GF-D8 (cell line): Measurements from ENCODE around the gene ATRN.

ENCODE experiments used
- DNase-seq: peaks from one replicate; lab custom pipeline; 2025; lab: John Stamatoyannopoulos, UW

ATRN gene

DNA sequence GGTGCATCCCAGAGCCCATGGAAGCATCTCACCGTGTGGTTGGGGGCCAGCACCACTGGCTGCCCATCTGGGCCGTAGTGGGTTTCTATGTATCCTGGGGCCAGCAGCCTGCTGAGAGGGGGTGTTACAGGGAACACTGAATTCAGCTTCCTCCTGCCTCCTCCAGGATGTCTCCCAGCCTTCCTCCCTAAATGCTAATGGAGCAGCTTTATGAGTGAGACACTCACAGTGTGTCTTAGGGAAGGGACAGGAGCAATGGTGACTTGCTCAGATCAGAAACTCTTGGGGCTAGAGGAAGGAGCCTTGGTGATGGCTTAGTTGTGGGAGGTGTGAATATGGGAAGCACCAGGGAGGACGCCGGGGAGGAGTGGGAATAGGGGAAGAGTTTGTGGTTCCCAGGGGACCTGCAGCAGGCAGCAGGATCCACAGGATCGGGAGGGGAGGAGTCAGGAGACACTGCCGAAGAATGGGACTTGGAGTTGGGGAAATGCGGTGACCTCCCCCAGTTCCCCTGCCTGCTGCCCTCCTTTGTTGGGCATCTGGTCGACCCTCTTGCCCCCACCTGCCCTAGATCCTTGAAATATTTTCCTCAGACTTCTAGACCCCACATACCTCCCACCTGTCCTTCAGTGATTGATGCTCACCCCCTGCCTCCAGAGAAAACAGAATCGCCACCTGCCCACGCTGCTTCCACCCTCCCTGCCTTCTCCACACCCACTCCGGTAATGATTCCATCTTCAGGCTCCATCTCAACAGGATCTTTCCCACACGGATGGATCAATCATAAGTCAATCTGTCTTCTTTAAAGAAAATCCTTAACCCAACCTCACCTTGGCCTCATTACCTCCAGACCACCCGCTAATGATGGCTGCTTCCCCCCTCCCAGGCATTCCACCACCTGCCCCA, 204.4 kb downstream of the ATRN start:
- DNase-seq: no peak

DNA sequence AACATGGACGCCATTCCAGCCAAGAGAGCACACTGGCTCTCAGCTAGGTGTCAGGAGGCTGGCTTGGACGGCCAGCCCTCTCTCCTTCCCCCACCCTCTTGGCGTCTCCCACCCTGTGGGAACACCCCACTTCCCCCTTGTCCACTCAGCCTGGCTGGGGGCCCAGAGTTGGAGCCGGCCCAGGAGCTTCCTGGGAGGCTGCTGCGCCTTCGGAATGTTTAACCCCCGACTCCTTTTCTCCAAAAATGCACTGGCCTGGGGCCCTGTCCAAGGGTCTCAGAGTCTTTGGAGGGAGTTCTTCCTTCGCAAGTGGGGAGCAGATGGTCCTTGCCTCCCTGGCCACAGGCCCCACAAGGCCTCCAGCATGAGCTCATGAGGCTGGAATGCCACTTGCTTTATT, 206.9 kb downstream of the ATRN start:
- DNase-seq: no peak

DNA sequence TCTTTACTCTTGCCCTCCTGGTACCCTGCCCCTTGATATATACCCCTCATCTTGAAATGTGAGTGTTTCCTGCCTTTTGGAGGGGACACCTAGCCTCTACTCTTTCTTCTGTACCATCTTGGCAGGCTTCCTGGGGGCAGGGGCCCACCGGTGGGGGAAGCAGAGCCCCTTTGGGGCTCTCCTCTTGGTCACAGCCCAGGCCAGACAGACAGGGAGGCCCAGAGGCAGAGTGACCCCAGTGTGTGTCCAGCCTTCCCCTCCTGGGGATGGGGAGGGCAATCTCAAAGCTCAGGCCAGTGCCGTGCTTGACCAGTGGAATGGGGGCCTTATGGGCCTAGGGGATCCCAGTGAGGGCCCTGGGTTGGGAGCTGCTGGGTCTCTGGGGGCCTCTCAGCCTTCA, 207.4 kb downstream of the ATRN start:
- no peak for DNase-seq

DNA sequence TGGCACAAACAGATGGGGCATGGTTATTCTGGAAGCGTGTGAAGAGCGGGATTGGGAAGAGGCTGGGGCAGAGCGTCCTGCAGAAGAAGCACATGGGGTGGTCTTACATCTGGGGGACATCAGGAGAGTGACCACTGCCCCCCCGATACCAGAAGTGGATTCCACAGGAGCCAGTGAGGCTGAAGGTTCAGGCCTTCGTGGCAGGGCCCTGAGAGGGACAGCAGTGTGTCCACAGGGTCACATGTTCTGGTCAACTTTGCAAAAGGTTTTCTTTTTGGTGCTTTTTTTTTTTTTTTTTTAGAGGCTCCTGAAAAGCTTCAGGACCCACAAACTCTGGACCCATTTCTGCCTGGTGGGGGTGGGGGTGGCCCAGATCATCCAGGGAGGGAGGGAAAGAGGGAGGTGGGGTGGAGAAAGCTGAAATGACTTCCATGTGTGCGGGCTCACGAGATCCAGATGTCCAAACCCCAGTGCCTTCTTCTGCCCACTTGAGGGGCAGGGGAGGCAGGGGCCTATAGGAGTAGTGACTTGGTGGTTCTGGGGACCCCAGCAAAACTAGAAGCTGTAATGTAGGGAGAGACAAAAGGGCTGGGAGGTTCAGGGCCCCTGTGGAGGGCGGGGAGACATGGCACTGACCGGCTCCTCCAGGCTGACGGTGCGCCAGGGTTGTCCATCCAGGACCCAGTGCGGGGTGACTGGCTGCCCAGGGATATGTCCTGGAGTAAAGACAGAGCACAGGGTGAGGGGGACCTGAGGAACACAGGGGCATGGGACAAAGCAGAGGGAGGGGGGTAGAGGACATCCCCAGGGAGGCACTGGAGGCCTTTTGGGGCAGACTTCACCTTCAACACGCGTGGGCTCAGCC, 208.3 kb downstream of the ATRN start:
- DNase-seq: no peak

DNA sequence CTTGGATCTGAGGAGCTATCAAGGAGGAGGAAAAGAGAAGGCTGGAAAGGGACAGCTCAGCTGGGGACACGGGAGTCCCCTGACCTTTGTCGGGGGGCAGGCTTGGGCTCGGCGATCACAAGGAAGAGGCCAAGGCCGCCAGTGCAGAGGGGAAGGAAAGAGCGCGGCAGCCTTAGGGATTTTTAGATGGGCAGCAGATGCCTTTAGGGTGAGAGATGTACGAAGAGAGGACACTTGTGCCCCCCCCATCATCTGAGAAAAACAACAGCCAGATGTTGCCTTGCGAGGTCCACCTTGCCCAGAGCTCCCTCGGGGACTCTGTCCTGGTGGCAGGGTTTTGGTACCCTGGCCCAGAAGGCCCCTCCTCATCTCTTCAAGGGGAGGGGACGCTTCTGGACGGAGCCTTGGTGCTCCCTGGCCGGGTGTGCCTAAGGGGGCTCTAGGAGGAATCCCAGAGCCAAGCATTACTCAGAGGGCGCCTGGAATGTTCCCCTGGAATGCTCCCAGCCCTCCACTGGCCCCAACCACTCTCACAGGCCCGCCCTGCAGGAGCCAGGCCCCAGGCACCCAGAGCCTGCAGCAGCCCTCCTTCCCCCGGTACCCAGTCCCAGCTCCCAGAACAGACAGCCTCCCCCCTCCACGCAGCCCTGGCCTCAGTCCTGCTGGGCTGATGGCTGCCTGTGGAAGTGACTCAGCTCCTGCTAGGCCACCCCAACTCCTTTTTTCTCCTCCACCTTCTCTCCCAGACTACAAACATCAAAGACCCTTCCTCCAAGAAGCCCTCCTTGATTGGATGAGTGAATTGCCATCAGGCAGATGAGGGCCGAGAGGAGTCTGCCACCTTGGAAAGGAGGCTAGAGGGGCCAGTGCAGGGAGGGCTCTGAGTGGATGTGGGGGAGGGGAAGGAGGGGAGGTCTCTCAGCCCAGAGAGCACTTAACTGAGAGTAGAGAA, 209.2 kb downstream of the ATRN start:
- DNase-seq: no peak

DNA sequence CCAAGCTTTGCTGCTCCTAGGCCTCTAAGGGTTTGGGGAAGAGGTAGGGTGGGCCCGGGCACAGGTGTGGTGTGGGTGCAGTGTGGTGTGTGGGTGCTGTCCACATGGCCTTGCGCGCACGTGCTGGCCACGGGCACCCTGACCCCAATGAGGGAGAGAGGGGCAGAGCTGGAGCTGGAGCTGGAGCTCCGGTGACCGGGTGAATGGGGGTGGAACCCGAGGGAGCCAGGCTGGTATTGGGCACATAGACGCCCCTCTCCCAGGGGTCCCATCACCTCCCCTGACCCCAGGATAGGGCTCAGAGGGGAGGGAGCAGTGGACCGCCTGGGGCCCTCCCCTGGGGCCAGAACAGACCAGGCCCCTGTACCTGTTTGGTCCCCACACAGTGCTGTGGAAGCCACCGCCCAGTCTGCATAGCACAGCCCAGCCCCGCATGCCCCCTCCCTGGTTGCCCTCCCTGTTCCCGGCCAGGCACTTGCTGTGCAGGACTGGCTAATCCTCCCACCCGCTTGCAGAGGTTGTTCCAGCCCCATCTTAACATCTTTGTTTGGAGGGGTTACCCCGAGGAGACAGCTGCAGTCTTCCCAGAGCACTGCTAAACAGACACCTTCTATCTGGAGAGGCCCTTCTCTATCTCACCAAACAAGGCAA, 210.0 kb downstream of the ATRN start:
- DNase-seq: no peak

DNA sequence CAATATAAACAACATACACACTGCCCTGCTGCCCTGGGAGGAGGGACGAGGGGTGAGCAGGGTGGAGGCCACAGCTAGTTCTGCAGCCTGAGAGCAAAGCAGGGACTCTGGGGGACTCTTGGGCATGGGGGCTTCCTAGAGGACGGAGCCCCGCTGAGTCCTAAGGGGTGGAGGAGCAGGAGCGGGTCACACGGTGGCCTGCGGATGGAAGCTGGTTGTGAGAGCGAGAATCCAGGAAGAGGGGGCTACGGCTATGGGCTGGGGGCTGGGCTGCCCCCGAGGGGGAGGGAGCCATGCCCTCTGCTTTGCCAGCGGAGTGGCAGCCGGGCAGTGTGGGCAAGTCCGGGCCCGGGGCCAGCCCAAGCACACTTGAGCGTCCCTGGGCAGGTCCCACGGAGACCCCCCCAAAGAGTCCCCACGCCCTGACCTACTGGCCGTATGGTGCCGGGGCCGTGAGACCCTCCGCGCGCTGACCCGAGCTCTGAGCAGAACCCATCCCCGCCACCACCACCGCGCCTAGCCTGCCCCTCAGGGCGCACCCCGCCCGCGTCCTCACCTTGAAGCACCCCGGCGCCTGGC, 210.6 kb downstream of the ATRN start:
- DNase-seq: no peak

DNA sequence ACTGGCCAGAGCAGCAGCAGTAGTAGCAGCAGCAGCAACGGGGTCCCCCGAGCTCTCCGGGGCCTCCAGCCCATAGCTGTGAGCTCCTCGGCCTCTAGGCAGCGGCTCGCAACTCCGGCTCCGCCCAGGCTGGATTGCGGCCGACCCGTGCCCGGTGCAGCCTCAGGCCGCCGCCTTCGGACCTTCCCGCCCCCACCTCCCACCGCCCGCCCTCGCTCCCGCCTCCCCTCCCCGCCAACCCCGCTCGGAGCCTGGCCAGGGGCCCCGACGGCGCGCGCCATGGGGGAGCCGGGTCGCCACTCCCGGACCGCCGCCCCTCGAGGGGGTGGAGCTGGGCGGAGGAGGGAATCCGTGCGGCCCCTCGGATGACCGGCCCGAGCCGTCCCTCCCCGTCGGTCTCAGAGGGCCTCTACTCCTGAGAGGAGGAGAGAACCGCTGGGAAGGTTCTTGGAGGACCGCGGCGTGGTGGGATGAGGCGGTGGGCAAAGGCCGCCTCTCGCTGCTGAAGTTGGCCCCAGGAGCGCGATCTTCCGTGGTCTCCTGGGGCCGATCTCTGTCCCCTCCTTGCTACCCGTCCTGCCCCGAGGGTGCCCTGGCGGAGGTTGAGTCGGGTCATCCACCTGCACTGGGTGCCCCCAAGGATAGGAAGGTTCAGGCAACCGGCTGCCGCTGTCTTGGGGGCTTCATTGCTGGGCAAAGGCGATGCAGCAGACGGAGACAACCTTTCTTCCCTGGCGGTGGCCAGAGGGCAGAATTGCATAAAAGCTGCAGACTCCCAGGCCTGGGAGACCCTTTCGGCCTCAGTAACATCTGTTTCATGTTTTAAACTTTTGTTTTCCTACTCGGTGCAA, 211.3 kb downstream of the ATRN start, which contains the start of gene ADAM33:
Gene ADAM33 (minus strand): TSS at position 80 of the 851 bp plus-strand sequence. CDS start 6 bp downstream, at position 74.
- DNase-seq: no peak

DNA sequence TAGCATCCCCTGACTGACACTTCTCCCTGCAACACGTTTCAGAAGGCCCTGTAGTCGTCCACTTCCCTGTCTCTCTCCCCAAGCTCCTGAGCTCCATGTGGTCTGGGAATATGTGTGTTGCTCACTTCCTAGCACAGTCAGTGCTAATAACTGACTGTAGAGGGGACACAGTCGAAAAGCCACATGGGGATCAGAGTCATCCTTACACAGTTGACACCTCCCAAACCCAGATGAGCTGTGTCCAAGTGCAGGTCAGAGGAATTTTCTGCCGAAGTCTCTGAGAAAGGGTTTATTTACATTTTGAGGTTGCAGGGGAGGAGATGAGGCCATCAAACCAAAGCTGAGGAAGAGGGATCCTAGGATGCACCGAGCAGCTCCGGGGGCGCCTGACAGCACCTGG, 214.5 kb downstream of the ATRN start:
- DNase-seq: no peak

DNA sequence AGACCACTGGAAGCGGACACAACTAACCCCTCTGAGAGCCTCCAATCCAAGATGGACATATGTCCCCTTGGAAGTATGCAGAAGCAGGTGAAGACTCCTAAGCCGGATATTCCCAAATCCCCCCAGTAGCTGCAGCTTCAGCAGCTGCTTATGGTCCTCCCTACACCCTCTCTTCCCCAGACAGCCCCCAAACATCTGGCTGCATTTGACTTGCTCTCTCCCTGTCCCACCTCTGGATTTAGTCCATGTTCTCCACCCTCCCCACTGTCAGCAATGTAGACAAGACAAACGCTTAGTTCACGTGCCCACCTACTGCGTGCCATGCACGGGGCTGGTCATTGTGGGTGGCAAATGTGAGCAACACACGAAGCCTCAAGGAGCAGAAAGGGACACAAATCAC, 215.6 kb downstream of the ATRN start:
- no peak for DNase-seq

DNA sequence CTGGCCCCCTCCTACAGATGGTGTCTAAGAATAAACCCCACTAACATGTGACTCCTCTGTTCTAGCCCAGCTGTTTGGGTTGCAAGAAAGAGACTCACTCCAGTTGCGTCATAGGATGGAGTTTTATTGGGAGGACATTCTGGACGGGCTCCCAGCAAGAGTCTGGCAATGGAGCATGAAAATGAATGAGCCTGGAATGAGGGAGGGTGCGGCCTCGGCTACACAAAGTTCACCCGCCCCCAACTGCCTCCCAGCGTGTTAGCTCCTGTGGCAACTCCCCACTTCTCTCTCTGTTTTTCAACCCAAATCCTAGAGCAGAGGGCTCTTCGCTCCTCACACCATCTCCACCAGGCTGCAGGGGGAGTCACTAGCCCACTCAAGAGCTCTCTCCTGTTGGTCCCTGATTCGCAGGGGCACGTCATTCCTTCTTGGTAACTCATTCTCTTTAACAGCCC, 216.1 kb downstream of the ATRN start:
- DNase-seq: no peak

DNA sequence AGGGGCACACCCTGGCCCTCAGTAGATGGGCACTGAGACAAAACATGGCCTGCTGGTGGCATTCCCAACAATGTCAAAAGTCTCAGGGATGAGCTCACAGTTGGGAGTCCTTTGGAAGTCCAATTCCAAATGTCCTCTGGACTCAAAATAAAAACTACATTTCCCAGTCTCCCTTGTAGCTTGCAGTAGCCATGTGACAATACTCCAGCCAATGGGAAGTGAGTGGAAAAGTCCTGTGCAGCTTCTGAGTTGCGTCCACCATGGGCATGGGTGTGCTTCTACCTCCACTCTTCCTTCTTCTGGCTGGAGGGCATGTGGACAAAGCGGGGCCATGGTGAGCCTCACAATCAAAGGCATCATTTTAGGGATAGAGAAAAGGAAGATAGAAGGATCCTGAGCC, 216.8 kb downstream of the ATRN start:
- DNase-seq: no peak

DNA sequence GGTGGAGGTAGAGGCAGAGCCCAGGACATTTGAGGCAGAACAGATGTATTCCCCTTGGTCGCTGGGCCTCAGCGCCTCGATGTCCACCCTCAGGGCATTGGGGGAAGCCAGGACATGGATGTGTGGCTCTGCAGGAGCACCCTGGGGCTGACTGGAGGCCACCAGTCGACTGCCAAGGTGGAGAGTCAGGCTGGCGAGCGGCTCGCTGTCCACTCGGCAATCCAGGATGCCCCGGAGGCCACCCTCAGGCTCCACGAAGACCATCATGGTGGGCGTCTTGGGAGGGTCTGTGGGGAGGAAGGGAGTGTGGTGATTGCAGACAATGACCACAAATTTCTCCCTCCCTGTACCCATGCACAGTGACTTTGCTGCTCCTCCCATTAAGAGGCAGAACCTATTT, 219.2 kb downstream of the ATRN start:
- DNase-seq: no peak

DNA sequence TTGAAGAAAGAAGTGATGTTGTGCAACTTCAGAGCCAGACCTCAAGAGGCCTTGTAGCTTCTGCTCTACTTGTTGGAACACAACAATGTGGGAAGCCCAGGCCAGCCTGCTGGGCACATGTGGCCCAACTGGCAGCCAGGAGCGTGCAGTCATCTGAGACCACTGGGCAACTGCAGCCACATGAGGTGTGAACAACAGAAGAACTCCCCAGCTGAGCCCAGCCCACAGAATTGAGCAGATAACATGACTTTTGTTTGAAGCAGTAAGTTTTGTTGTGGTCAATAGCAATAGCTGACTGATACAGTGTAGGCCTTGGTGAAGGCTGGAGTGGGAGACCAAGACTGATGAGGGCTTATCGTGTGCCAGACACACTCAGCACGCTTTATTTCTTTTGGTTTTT, 219.6 kb downstream of the ATRN start:
- no peak for DNase-seq

DNA sequence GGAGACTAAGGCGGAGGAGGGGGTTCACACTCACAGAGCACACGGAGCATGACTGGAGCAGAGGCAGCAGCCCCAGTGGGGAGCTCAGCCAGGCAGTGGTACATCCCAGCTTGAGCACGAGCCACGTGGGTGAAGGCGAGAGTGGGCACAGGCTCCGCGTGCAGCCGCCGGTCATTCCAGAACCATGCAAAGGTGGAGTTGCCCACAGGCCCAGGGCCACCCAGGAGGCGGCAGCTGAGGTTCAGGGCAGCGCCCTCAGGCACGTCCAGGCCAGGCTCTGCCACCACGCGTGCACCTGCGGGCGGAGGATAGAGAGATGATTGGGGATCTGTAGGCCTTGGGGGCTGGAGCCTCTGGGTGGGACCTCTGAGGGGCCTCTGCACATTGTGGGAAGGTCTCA, 220.5 kb downstream of the ATRN start:
- no peak for DNase-seq

DNA sequence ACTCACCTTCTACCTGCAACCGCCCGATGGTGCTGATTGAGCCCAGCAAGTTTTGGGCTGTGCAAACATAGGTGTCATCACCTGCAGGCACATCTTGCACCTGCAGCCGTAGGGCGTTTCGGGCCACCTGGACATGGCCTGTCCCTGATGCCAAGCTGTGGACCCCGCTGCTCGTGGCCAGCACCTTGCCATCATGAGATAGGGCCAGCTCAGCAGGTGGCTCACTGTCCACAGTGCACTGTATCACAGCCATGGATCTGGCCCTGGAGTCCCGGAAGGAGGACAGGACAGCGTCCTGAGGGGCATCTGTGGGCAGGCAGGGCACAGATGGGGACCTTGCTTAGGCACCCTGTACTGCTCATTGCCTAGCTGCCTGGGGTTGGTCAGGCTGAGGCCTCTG, 221.1 kb downstream of the ATRN start:
- DNase-seq: no peak

DNA sequence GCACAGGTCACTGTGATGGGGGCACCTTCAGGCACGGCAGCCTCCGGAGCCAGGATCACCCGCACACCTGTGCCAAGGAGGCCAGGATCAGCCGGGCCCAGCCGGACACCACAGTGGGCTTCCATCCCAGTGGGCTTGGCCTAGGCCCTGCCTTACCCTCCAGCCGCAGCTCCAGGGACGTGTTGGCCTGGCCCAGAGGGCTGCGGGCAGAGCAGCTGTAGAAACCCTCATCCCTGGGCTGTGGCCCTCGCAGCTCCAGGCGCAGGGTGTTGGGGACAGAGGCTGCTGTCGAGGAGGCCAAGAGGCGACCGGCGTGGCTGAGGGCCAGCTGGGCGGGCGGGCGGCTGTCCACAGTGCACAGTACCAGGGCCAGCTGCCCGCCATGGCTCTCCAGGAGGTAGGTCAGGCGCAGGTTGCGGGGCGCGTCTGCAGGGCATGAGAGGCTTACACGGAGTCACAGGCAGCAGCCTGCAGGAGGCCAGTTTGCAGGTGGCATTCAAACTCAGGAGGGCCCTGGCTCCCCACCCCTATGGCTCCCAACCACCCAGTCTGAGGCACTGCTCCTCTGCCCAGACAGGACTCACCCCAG, 222.0 kb downstream of the ATRN start:
- DNase-seq: no peak

DNA sequence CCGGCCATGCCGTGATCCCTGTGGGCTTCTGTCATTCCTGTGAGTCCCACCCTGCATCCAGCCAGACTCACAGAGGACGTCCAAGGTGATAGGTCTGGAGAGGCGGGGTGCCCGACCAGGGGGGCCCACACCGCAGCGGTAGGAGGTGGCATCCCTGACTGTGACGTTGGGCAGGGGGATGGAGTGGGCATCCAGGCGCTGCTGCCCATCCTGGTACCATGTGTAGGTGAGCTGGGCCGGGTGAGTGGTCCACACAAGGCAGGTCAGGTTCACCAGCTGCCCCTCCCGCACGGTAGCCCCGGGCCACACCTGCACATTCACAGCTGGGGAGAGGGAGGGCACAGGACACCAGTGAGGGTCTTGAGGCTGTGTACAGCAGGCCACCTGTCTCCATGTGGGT, 222.6 kb downstream of the ATRN start:
- DNase-seq: no peak

DNA sequence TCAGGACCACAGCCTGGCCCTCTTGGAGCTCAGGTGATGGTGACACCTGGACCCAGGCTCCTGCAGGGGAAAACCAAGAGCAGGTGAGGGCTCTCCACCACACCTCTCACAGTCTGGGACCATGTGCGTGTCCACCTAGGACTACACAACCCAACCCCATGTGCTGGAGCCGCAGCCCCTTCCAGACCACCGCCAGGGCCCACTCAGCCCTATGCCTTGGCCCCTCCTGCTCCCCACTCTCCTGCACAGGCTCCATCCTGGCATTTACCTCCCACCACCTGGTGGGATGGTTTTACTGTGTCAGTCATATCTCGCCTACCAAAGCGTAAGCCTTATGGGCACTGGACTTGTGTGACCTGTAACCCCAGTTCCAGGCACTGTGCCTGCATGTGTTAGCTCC, 224.0 kb downstream of the ATRN start:
- DNase-seq: no peak

DNA sequence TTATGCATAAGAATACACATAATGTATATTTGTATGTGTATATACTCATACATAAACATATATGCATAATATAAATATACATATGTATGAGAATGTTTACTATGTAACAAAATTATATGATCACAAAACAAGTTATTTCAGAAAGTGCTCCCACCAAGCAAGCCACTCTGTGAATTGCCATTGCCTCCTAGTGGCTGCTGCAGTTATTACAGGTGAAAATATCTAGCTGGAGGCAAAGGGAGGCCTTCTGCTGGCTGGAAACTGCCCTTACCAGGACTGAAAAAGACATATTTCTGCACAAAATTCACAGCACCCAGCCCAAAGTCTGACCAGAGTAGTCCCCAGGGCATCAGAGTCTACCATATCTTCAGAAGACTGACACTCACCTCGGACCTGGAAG, 225.4 kb downstream of the ATRN start:
- no peak for DNase-seq
